Astrocyte (in vitro differentiated cells and primary cell): ENCODE results near the gene SLC25A25. TPM values are rescaled to one million over a fixed set of nuclear protein-coding genes. Genes with fewer than 3 reads are reported as not detected.

ENCODE experiments used
- DNase-seq: peaks from one replicate; pipeline ENCODE4 v3.0.0-alpha.2; 2010; ENCODE audit warnings: low read depth
- FAIRE-seq: peaks from 2 replicates; lab custom pipeline; 2011; peaks lifted over from hg19 to GRCh38; lab: Jason Lieb, UNC
- H2AFZ ChIP-seq: 2 replicates; pipeline ENCODE4 v1.6.0; 2012; ENCODE audit warnings: low read depth, low read length, inconsistent platforms
- H3K27ac ChIP-seq: 2 replicates; pipeline ENCODE4 v1.5.1; 2011; ENCODE audit warnings: low read depth, low read length, inconsistent platforms
- H3K27me3 ChIP-seq: 2 replicates; pipeline ENCODE4 v1.6.0; 2011; ENCODE audit warnings: low read length, inconsistent platforms; ENCODE audit not compliant: insufficient read depth
- H3K36me3 ChIP-seq: 2 replicates; pipeline ENCODE4 v1.5.1; 2011; ENCODE audit warnings: low read length, inconsistent platforms; ENCODE audit not compliant: insufficient read depth
- H3K4me1 ChIP-seq: 2 replicates; pipeline ENCODE4 v1.5.1; 2011; ENCODE audit warnings: low read length, inconsistent platforms; ENCODE audit not compliant: insufficient read depth
- H3K4me2 ChIP-seq: 2 replicates; pipeline ENCODE4 v1.6.0; 2012; ENCODE audit warnings: low read length, inconsistent platforms
- H3K4me3 ChIP-seq: 2 replicates; pipeline ENCODE4 v1.5.1; 2011; ENCODE audit warnings: low read depth, mild to moderate bottlenecking, low read length, inconsistent platforms; ENCODE audit not compliant: insufficient read depth
- H3K79me2 ChIP-seq: 2 replicates; pipeline ENCODE4 v1.6.0; 2012; ENCODE audit warnings: mild to moderate bottlenecking, low read length, inconsistent platforms; ENCODE audit not compliant: insufficient read depth
- H3K9ac ChIP-seq: 2 replicates; pipeline ENCODE4 v1.6.0; 2012; ENCODE audit warnings: mild to moderate bottlenecking, low read length, inconsistent platforms
- H3K9me3 ChIP-seq: 2 replicates; pipeline ENCODE4 v1.5.1; 2012; ENCODE audit warnings: low read depth, mild to moderate bottlenecking, low read length, inconsistent platforms; ENCODE audit not compliant: insufficient read depth
- H4K20me1 ChIP-seq: 2 replicates; pipeline ENCODE4 v1.6.0; 2012; ENCODE audit warnings: low read length, inconsistent platforms; ENCODE audit not compliant: insufficient read depth
- H3K27ac Mint-ChIP-seq: one replicate; pipeline ENCODE4 v1.8.0; 2021; ENCODE audit warnings: mild to moderate bottlenecking, mixed read lengths; ENCODE audit not compliant: unreplicated experiment
- H3K27me3 Mint-ChIP-seq: one replicate; pipeline ENCODE4 v1.8.0; 2021; ENCODE audit warnings: low read depth, mixed read lengths; ENCODE audit not compliant: unreplicated experiment
- H3K36me3 Mint-ChIP-seq: one replicate; pipeline ENCODE4 v1.8.0; 2021; ENCODE audit warnings: low read depth, mixed read lengths; ENCODE audit not compliant: unreplicated experiment
- H3K4me1 Mint-ChIP-seq: one replicate; pipeline ENCODE4 v1.8.0; 2021; ENCODE audit warnings: low read depth, mixed read lengths; ENCODE audit not compliant: unreplicated experiment
- H3K4me3 Mint-ChIP-seq: one replicate; pipeline ENCODE4 v1.8.0; 2021; ENCODE audit warnings: mild to moderate bottlenecking, moderate library complexity, mixed read lengths; ENCODE audit not compliant: unreplicated experiment
- H3K9me3 Mint-ChIP-seq: one replicate; pipeline ENCODE4 v1.8.0; 2021; ENCODE audit warnings: mild to moderate bottlenecking, mixed read lengths; ENCODE audit not compliant: unreplicated experiment
- EZH2 ChIP-seq: IDR thresholded peaks from 2 replicates; pipeline ENCODE4 v1.6.1; 2012; ENCODE audit warnings: mild to moderate bottlenecking, low read length, inconsistent platforms; ENCODE audit not compliant: insufficient read depth
- total RNA-seq: library from RNA; stranded (reverse); gene quantifications from 2 replicates; pipeline ENCODE4 v1.2.1, GENCODE V29; 2021
- TF ChIP-seq, protein P1 (sequence below): IDR thresholded peaks from 2 replicates; pipeline ENCODE4 v1.5.1; 2011; ENCODE audit warnings: low read depth, mild to moderate bottlenecking, inconsistent platforms, low read length, moderate library complexity; ENCODE audit not compliant: insufficient read depth

Gene SLC25A25
- total RNA-seq, 1 donor from 2014 or later: 14.4 TPM

DNA sequence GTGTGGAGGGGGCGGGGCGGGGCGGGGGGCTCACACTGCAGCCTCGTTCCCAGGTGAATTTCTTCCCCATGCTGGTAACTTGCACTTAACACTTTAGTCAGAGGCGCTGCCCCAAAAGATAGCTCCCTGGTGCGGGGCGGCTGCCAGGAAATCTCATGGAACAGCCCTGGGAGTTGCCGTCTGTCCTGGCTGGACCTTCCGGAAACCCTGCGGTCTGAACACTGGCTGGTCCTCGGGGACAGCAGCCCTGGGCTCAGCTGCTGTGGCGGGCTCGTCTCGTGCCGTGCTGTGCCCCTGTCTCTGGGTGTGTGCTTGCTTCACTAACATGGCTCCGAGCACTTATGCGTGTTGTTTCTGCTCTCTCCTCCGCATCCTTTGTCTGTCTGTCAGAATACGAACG lies 33.7 kb downstream of the SLC25A25 start:
- Histone ChIP-seq H3K9ac (no peak overlapping the region), H3K27ac (no peak overlapping the region), H3K4me2 (no peak overlapping the region), H3K36me3 (peaks cover 12% of the 10 kb centered on the region), H3K9me3 (no peaks in the 10 kb centered on the region), H3K27me3 (no peaks in the 10 kb centered on the region), H2AFZ (no peak overlapping the region), H4K20me1 (peaks cover 41% of the 10 kb centered on the region), H3K4me1 (peaks cover 42% of the 10 kb centered on the region), H3K79me2 (peaks cover 52% of the 10 kb centered on the region), H3K4me3 (no peak overlapping the region)
- no peak for FAIRE-seq
- Mint-ChIP-seq H3K27me3 (no peaks in the 10 kb centered on the region), H3K4me1 (peaks cover 34% of the 10 kb centered on the region), H3K9me3 (no peaks in the 10 kb centered on the region), H3K27ac (no peak overlapping the region), H3K4me3 (no peak overlapping the region), H3K36me3 (peaks cover 17% of the 10 kb centered on the region)
- DNase-seq: no peak
- TF ChIP-seq EZH2: no peak
- TF ChIP-seq, protein P1, sequence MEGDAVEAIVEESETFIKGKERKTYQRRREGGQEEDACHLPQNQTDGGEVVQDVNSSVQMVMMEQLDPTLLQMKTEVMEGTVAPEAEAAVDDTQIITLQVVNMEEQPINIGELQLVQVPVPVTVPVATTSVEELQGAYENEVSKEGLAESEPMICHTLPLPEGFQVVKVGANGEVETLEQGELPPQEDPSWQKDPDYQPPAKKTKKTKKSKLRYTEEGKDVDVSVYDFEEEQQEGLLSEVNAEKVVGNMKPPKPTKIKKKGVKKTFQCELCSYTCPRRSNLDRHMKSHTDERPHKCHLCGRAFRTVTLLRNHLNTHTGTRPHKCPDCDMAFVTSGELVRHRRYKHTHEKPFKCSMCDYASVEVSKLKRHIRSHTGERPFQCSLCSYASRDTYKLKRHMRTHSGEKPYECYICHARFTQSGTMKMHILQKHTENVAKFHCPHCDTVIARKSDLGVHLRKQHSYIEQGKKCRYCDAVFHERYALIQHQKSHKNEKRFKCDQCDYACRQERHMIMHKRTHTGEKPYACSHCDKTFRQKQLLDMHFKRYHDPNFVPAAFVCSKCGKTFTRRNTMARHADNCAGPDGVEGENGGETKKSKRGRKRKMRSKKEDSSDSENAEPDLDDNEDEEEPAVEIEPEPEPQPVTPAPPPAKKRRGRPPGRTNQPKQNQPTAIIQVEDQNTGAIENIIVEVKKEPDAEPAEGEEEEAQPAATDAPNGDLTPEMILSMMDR: no peak

DNA sequence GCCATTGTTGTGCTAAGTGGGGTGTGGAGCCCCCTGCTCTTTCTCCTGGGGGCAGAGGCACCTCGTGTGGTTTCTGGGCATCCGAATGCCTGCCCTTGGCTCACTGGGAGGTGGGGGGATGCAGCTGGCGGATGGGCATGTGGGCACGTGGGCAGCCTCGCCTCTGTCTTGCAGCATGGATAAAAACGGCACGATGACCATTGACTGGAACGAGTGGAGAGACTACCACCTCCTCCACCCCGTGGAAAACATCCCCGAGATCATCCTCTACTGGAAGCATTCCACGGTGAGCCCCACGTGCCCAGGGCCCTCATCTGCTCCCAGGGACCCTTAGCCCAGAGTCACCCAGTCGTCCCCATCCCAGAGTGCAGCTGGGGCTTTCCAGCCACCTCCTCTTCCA lies 34.2 kb downstream of the SLC25A25 start:
- H3K27ac ChIP-seq: no peak overlapping the region
- peaks cover 17% of the 10 kb centered on the region for H3K36me3 ChIP-seq
- no peaks in the 10 kb centered on the region for H3K27me3 ChIP-seq
- no peaks in the 10 kb centered on the region for H3K9me3 ChIP-seq
- no peak for DNase-seq
- Mint-ChIP-seq H3K4me3 (no peak overlapping the region), H3K36me3 (peaks cover 17% of the 10 kb centered on the region), H3K27me3 (no peaks in the 10 kb centered on the region), H3K27ac (no peak overlapping the region), H3K9me3 (no peaks in the 10 kb centered on the region), H3K4me1 (peaks cover 30% of the 10 kb centered on the region)
- no peak for FAIRE-seq
- H3K9ac ChIP-seq: no peak overlapping the region
- TF ChIP-seq EZH2: no peak
- TF ChIP-seq, protein P1: no peak
- peaks cover 45% of the 10 kb centered on the region for H4K20me1 ChIP-seq
- peaks cover 47% of the 10 kb centered on the region for H3K79me2 ChIP-seq
- H3K4me1 ChIP-seq: peaks cover 40% of the 10 kb centered on the region
- H3K4me3 ChIP-seq: no peak overlapping the region
- no peak overlapping the region for H2AFZ ChIP-seq
- H3K4me2 ChIP-seq: no peak overlapping the region

DNA sequence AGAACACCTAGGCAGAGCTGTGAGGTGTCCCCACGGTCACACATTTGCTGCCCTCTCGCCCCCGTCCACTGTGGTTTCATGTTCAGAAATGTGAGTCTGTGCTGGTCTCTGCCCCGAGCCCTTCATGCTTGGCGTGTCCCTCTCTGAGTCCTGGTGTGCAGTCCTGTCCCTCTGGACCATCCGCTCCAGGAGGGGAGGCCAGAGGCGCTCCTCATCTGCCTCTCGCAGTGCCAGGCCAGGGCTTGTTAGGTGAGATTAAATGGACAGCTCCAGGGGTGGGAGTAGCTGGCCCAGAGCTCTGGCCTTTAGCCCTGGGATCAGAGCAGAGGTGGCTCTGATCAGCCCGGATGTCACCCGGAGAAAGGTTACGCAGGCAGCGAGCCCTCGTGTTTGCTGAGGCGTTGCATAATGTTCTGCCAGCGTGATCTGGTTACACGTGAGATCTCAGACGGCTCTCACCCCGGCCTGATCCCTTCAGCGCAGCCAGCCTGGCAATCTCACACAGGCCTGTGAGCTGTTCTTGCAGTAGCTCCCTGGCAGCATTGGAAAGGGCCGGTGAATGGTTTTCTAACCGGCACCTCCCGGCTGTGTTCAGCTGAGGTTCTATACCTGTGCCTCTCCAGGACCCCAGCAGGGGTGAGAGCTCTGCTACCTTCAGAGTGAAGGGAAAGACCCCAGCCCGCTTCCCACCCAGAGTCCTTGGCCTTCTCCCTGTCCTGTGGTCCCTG lies 35.0 kb downstream of the SLC25A25 start:
- no peak overlapping the region for H3K27ac Mint-ChIP-seq
- H3K36me3 Mint-ChIP-seq: peaks cover 19% of the 10 kb centered on the region

More for the DNA sequence above, 35.0 kb downstream of the SLC25A25 start:
- H3K4me2 ChIP-seq: no peak overlapping the region
- H3K36me3 ChIP-seq: peaks cover 25% of the 10 kb centered on the region
- TF ChIP-seq, protein P1: no peak
- no peak for TF ChIP-seq EZH2
- Mint-ChIP-seq H3K4me1 (peaks cover 30% of the 10 kb centered on the region), H3K27me3 (no peaks in the 10 kb centered on the region), H3K4me3 (no peak overlapping the region), H3K9me3 (no peaks in the 10 kb centered on the region)
- no peak overlapping the region for H3K4me3 ChIP-seq
- H2AFZ ChIP-seq: no peak overlapping the region
- H3K9me3 ChIP-seq: no peaks in the 10 kb centered on the region
- DNase-seq (no peak), FAIRE-seq (no peak)
- peaks cover 43% of the 10 kb centered on the region for H3K79me2 ChIP-seq
- no peaks in the 10 kb centered on the region for H3K27me3 ChIP-seq
- no peak overlapping the region for H3K27ac ChIP-seq
- no peak overlapping the region for H3K9ac ChIP-seq
- H4K20me1 ChIP-seq: peaks cover 49% of the 10 kb centered on the region
- peaks cover 32% of the 10 kb centered on the region for H3K4me1 ChIP-seq
